Ovary (tissue), 9 donors: Measurements from ENCODE around the gene LRRTM4. TPM values are rescaled to one million over a fixed set of nuclear protein-coding genes. Genes with fewer than 3 reads are reported as not detected.
"Not testable (repeated sequence)": the region's sequence is repeated elsewhere in the genome, so short reads cannot be mapped to it uniquely, and the experiment has no call there.

ENCODE experiments used
- DNase-seq, 5 donors: peaks; one replicate each; pipeline ENCODE4 v3.0.0-alpha.2; 2019 to 2020
- H3K27ac ChIP-seq, 2 donors: fragments of 200-600 bp; one replicate each; pipeline versions ENCODE4 v1.5.1 to v1.8.0; 2019 to 2022
- H3K27me3 ChIP-seq: fragments of 200-600 bp; one replicate; pipeline ENCODE4 v1.8.0; 2022
- H3K36me3 ChIP-seq: fragments of 200-600 bp; sonication (generic); one replicate; pipeline ENCODE4 v1.5.1; 2019
- H3K4me1 ChIP-seq: one replicate; pipeline ENCODE4 v1.8.1; 2013; ENCODE audit warnings: mild to moderate bottlenecking, moderate library complexity; ENCODE audit not compliant: insufficient read depth
- H3K4me3 ChIP-seq: fragments of 200-600 bp; sonication (generic); one replicate; pipeline ENCODE4 v1.5.1; 2017
- H3K9me3 ChIP-seq, 2 donors: fragments of 200-600 bp in 1 of 2; sonication (generic) in 1 of 2; one replicate each; pipeline versions ENCODE4 v1.5.1 to v1.8.1; 2013 to 2019; ENCODE audit warnings: mild to moderate bottlenecking in 1 of 2, moderate library complexity in 1 of 2
- CTCF ChIP-seq, 3 donors: fragments of 450-650 bp in 2 of 3; fragments of 200-600 bp in 1 of 3; IDR thresholded peaks; one replicate each; pipeline versions ENCODE4 v1.5.1 to v1.8.0; 2016 to 2022; ENCODE audit warnings: antibody characterized with exemption in 3 of 3, mild to moderate bottlenecking in 1 of 3
- EP300 ChIP-seq: sonication (generic); formaldehyde crosslinking; IDR thresholded peaks from one replicate; pipeline ENCODE4 v1.6.1; 2017; ENCODE audit warnings: antibody characterized with exemption
- POLR2A ChIP-seq: fragments of 450-650 bp; IDR thresholded peaks from one replicate; pipeline ENCODE4 v1.6.1; 2017; ENCODE audit warnings: antibody characterized with exemption, mild to moderate bottlenecking, moderate library complexity
- WGBS, 3 donors: extraction: QIAGEN DNeasy Blood & Tissue Kit in 1 of 3; methylation state at CpG; one replicate each; pipeline versions ENCODE4 v1.1.5 to v1.1.7; 2013 to 2017; 5-methylcytosine and 5-hydroxymethylcytosine counted together
- intact Hi-C, 4 donors: fragments of 100-400 bp; cut with DNase I; formaldehyde crosslinking; loops; one replicate each; pipeline versions ENCODE4 v1.11.0 to v1.15.1; 2022 to 2023
- polyA plus RNA-seq, 2 donors: library from polyadenylated mRNA; stranded (reverse); fragments of 200-250 nt in 1 of 2; fragments of 350-450 nt in 1 of 2; fragmentation: Illumina TruSeq in 1 of 2; extraction: RNeasy Lipid Tissue Mini Kit (QIAGEN cat#74804) in 1 of 2; gene quantifications; one replicate each; pipeline ENCODE4 v1.2.3, GENCODE V29; 2013 to 2014
- total RNA-seq, 7 donors: library from RNA; depleted of rRNA in 2 of 7; stranded (reverse); fragments of >200 nt in 2 of 7; fragmentation: NEBNext Ultra II Directional in 3 of 7; extraction: Animal tissue kit (Norgen Biotek cat#: 25700) in 3 of 7; gene quantifications; one replicate each; pipeline versions ENCODE4 v1.1.0 to v1.2.4, GENCODE V29; 2016 to 2023
- donor health status: DM: no; HTN: no; CAD: no; lungs with moderate emphysema.
- donor health status: DM: no; HTN: no; CAD: no.
- donor health status: Bipolar disorder and iron deficiency.
- donor health status: DM: yes; HTN: yes; CAD: no.
- donor health status: DM: no; HTN: no; CAD: no.
- donor health status: DM: yes; HTN: yes; CAD: no.

The LRRTM4 gene
- total and polyA plus RNA-seq, 9 donors: 0.01 to 2.2 (median 0.71) TPM; not detected in 2

GRCh38 chr2:77155511-77155910, 366.7 kb downstream of the LRRTM4 start:
- DNase-seq: no peak
- intact Hi-C loops: no loop called here
- WGBS, 3 donors: 89 to 100% (median 95%) methylated on average over 1 of the region's 1 CpG
- no peak overlapping the region for H3K27ac ChIP-seq
- H3K36me3 ChIP-seq: no peaks in the 10 kb centered on the region
- TF ChIP-seq EP300 (no peak), CTCF (IDR thresholded peaks at IDR 0.05) (no peak), POLR2A (no peak)
- H3K4me3 ChIP-seq: no peak overlapping the region
- H3K4me1 ChIP-seq: no peaks in the 10 kb centered on the region
- no peaks in the 10 kb centered on the region for H3K9me3 ChIP-seq
- H3K27me3 ChIP-seq: no peaks in the 10 kb centered on the region

DNA sequence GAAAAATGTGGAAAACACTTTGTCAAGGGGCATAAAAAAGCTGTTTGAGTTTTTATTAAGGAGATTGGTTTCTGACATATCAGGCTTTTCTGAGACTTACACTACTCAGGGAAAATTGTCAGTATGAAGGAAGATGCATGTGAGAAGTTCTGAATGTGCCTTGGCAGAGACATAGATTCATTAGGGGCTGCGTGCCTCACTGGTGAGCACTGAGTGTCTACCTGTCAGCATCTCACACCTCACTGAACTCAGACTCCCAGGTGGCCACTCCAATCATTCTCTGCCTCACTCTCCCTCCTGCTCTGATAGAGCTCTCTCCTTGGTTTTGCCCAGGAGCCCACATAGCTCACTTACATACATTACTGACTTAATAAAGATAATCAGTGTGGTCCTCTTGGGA, 372.6 kb downstream of the LRRTM4 start:
- WGBS, 3 donors: 72 to 84% (median 79%) methylated on average over 1 of the region's 1 CpG
- H3K9me3 ChIP-seq: no peaks in the 10 kb centered on the region
- intact Hi-C loops: no loop called here
- no peak for TF ChIP-seq CTCF (IDR thresholded peaks at IDR 0.05)
- no peak for TF ChIP-seq POLR2A
- no peak for TF ChIP-seq EP300
- H3K36me3 ChIP-seq: no peaks in the 10 kb centered on the region
- no peaks in the 10 kb centered on the region for H3K4me1 ChIP-seq
- DNase-seq: no peak
- H3K4me3 ChIP-seq: no peak overlapping the region
- no peaks in the 10 kb centered on the region for H3K27me3 ChIP-seq
- no peak overlapping the region for H3K27ac ChIP-seq

DNA sequence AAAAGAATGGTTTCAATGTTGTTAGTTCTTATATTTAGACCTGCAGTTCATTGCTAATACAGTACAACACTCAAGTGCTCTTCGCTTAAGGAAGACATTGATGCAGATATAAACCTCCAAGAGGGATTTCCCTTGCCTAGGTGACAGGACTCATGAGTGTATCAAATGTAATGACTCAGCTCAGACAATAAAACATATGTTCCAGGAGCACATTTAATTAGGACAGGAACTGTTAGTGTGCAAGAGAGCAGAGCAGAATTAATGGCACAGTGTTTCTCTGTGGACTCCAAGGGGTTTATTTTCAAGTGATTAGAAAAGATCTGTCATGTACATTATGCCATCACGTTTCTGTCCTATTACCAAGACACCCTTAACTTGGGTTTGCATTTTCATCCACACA, 375.0 kb downstream of the LRRTM4 start:
- TF ChIP-seq EP300 (no peak), CTCF (IDR thresholded peaks at IDR 0.05) (no peak), POLR2A (no peak)
- intact Hi-C loops: no loop called here
- no peak for DNase-seq
- Histone ChIP-seq H3K9me3 (no peaks in the 10 kb centered on the region), H3K4me3 (no peak overlapping the region), H3K27ac (no peak overlapping the region), H3K27me3 (no peaks in the 10 kb centered on the region), H3K4me1 (no peaks in the 10 kb centered on the region), H3K36me3 (no peaks in the 10 kb centered on the region)
- 61 to 65% (median 61%) methylated on average over 2 of the region's 2 CpGs for WGBS, 3 donors

DNA sequence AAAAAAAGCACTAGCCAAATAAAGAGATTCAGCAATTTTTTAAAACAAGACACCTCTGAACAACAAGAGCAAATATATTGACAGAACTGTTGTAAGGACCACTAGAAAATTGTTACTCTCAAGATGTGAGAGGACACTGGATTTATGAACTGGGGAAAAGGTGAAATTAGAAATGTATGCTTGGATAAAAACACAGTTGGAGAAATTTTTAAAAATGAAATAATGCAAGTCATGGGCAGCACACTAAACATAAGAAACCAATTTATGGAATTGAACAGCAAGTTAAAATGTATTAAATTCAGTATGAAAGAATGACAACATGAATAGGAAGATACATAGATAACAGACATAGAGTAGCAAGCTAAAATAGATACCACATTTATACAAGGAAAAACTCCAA, 377.4 kb downstream of the LRRTM4 start:
- intact Hi-C loops: no loop called here
- DNase-seq: no peak
- no peak for TF ChIP-seq CTCF (IDR thresholded peaks at IDR 0.05)
- no peak for TF ChIP-seq EP300
- TF ChIP-seq POLR2A: no peak
- no peaks in the 10 kb centered on the region for H3K27me3 ChIP-seq
- no peak overlapping the region for H3K4me3 ChIP-seq
- H3K36me3 ChIP-seq: no peaks in the 10 kb centered on the region
- H3K9me3 ChIP-seq: no peaks in the 10 kb centered on the region
- H3K27ac ChIP-seq: no peak overlapping the region
- H3K4me1 ChIP-seq: no peaks in the 10 kb centered on the region

DNA sequence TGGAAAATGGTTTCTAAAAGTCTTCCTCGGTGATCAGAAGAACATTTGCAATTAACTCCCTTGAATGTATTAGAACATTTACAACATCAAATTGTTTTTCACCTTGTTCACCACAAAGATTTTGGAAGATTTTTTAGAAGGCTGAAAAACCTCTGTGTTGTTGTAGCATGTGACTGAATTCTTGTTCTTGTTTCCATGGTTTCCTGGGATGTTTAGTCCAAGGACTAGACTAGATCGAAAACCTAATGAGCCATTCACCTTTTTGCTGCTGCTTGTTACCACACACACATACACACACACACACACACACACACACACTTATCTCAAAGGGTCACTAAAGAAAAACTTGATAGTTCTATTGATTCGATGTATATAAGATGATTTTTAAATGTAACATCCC, 380.0 kb downstream of the LRRTM4 start:
- H3K4me1 ChIP-seq: no peaks in the 10 kb centered on the region
- H3K27me3 ChIP-seq: no peaks in the 10 kb centered on the region
- intact Hi-C loops: no loop called here
- H3K9me3 ChIP-seq: no peaks in the 10 kb centered on the region
- no peak overlapping the region for H3K4me3 ChIP-seq
- DNase-seq: no peak
- no peak for TF ChIP-seq CTCF (IDR thresholded peaks at IDR 0.05)
- no peak for TF ChIP-seq POLR2A
- no peak for TF ChIP-seq EP300
- 85 to 90% (median 87%) methylated on average over 3 of the region's 3 CpGs for WGBS, 3 donors
- no peaks in the 10 kb centered on the region for H3K36me3 ChIP-seq
- H3K27ac ChIP-seq: no peak overlapping the region

- H3K4me3 ChIP-seq, H3K36me3 ChIP-seq, H3K4me1 ChIP-seq, intact Hi-C loops, H3K27ac ChIP-seq, DNase-seq, H3K9me3 ChIP-seq, H3K27me3 ChIP-seq: not testable (repeated sequence)
- WGBS, 3 donors: 91 to 94% (median 93%) methylated on average over 8 of the region's 8 CpGs
These were observed 393.7 kb downstream of the LRRTM4 start for GRCh38 chr2:77128479-77128878.
